ENCODE measurements around the gene SLC25A31.
A peak's percentile ranks its signal among the peaks of the same experiment; 100 is the strongest.

Gene SLC25A31

GRCh38 chr4:127780598-127780997 is 50.4 kb downstream of the SLC25A31 start:
- no peak overlapping the region for H3K9ac ChIP-seq (ENCODE audit: low read depth, low read length)
- peaks cover 48% of the 10 kb centered on the region for H3K27me3 ChIP-seq (ENCODE audit: insufficient read depth, low read length)
- 0 out of 2 replicates have a peak, but pooled peaks cover 3% of the 10 kb centered on the region for H3K4me1 ChIP-seq (ENCODE audit: insufficient read depth, low read length)
- no peak overlapping the region for H3K27ac ChIP-seq (ENCODE audit: low read length)
- H3K4me3 ChIP-seq (ENCODE audit: low read length) = no peak overlapping the region
- H3K9me3 ChIP-seq (ENCODE audit: insufficient read depth, low read depth, low read length) = no peaks in the 10 kb centered on the region
- no peaks in the 10 kb centered on the region for H3K36me3 ChIP-seq (ENCODE audit: insufficient read depth, low read depth, low read length)

- Histone ChIP-seq H3K27me3 (ENCODE audit: insufficient read depth, low read length) (peaks cover 48% of the 10 kb centered on the region), H3K36me3 (ENCODE audit: insufficient read depth, low read depth, low read length) (no peaks in the 10 kb centered on the region), H3K9me3 (ENCODE audit: insufficient read depth, low read depth, low read length) (no peaks in the 10 kb centered on the region), H3K4me3 (ENCODE audit: low read length) (peak overlapping the region; percentile 85; the same call in 1 of the 2 replicates), H3K27ac (ENCODE audit: low read length) (no peak overlapping the region), H3K9ac (ENCODE audit: low read depth, low read length) (peak overlapping the region; percentile 72; the same call in 1 of the 2 replicates), H3K4me1 (ENCODE audit: insufficient read depth, low read length) (0 out of 2 replicates have a peak, but pooled peaks cover 3% of the 10 kb centered on the region)
Observed at GRCh38 chr4:127781300-127782024, 51.3 kb downstream of the SLC25A31 start.

GRCh38 chr4:127782025-127782274 is 51.8 kb downstream of the SLC25A31 start:
- Histone ChIP-seq H3K4me1 (ENCODE audit: insufficient read depth, low read length) (0 out of 2 replicates have a peak, but pooled peaks cover 3% of the 10 kb centered on the region), H3K9me3 (ENCODE audit: insufficient read depth, low read depth, low read length) (no peaks in the 10 kb centered on the region), H3K27me3 (ENCODE audit: insufficient read depth, low read length) (peaks cover 48% of the 10 kb centered on the region), H3K4me3 (ENCODE audit: low read length) (peak overlapping the region; percentile 85; the same call in 1 of the 2 replicates), H3K9ac (ENCODE audit: low read depth, low read length) (peak overlapping the region; percentile 72; the same call in 1 of the 2 replicates), H3K36me3 (ENCODE audit: insufficient read depth, low read depth, low read length) (no peaks in the 10 kb centered on the region), H3K27ac (ENCODE audit: low read length) (no peak overlapping the region)

- peak within 1 kb of the TSS; percentile 73; the same call in 1 of the 2 replicates for H3K9ac ChIP-seq (ENCODE audit: low read depth, low read length)
- no peaks in the 10 kb centered on the region for H3K36me3 ChIP-seq (ENCODE audit: insufficient read depth, low read depth, low read length)
- no peak within 1 kb of the TSS for H3K27ac ChIP-seq (ENCODE audit: low read length)
- H3K9me3 ChIP-seq (ENCODE audit: insufficient read depth, low read depth, low read length) = no peaks in the 10 kb centered on the region
- H3K4me1 ChIP-seq (ENCODE audit: insufficient read depth, low read length) = 0 out of 2 replicates have a peak, but pooled peaks cover 3% of the 10 kb centered on the region
- peaks cover 48% of the 10 kb centered on the region for H3K27me3 ChIP-seq (ENCODE audit: insufficient read depth, low read length)
- H3K4me3 ChIP-seq (ENCODE audit: low read length) = peak within 1 kb of the TSS; percentile 85
Observed at GRCh38 chr4:127782275-127783025, 52.2 kb downstream of the SLC25A31 start, which contains the start of gene HSPA4L. HSPA4L (plus strand) TSS chr4:127782322; CDS start chr4:127782551, 229 bp downstream.

- Histone ChIP-seq H3K27me3 (ENCODE audit: insufficient read depth, low read length) (peaks cover 48% of the 10 kb centered on the region), H3K9ac (ENCODE audit: low read depth, low read length) (peak overlapping the region; percentile 73; the same call in 1 of the 2 replicates), H3K27ac (ENCODE audit: low read length) (no peak overlapping the region), H3K4me3 (ENCODE audit: low read length) (peak overlapping the region; percentile 85), H3K36me3 (ENCODE audit: insufficient read depth, low read depth, low read length) (no peaks in the 10 kb centered on the region), H3K9me3 (ENCODE audit: insufficient read depth, low read depth, low read length) (no peaks in the 10 kb centered on the region), H3K4me1 (ENCODE audit: insufficient read depth, low read length) (0 out of 2 replicates have a peak, but pooled peaks cover 3% of the 10 kb centered on the region)
Observed at GRCh38 chr4:127783026-127783769, 53.0 kb downstream of the SLC25A31 start.

- Histone ChIP-seq H3K9me3 (ENCODE audit: insufficient read depth, low read depth, low read length) (no peaks in the 10 kb centered on the region), H3K36me3 (ENCODE audit: insufficient read depth, low read depth, low read length) (no peaks in the 10 kb centered on the region), H3K27ac (ENCODE audit: low read length) (no peak overlapping the region), H3K9ac (ENCODE audit: low read depth, low read length) (no peak overlapping the region), H3K4me3 (ENCODE audit: low read length) (no peak overlapping the region), H3K27me3 (ENCODE audit: insufficient read depth, low read length) (peaks cover 48% of the 10 kb centered on the region), H3K4me1 (ENCODE audit: insufficient read depth, low read length) (0 out of 2 replicates have a peak, but pooled peaks cover 3% of the 10 kb centered on the region)
Observed at GRCh38 chr4:127783955-127784770, 54.0 kb downstream of the SLC25A31 start.

- Histone ChIP-seq H3K9ac (ENCODE audit: low read depth, low read length) (no peak overlapping the region), H3K27ac (ENCODE audit: low read length) (no peak overlapping the region), H3K9me3 (ENCODE audit: insufficient read depth, low read depth, low read length) (no peaks in the 10 kb centered on the region), H3K4me3 (ENCODE audit: low read length) (no peak overlapping the region), H3K27me3 (ENCODE audit: insufficient read depth, low read length) (peaks cover 15% of the 10 kb centered on the region), H3K4me1 (ENCODE audit: insufficient read depth, low read length) (0 out of 2 replicates have a peak, but pooled peaks cover 3% of the 10 kb centered on the region), H3K36me3 (ENCODE audit: insufficient read depth, low read depth, low read length) (no peaks in the 10 kb centered on the region)
Observed at GRCh38 chr4:127788517-127788916, 58.3 kb downstream of the SLC25A31 start.

- H3K4me3 ChIP-seq (ENCODE audit: low read length) = no peak overlapping the region
- H3K4me1 ChIP-seq (ENCODE audit: insufficient read depth, low read length) = no peaks in the 10 kb centered on the region
- H3K9me3 ChIP-seq (ENCODE audit: insufficient read depth, low read depth, low read length) = no peaks in the 10 kb centered on the region
- H3K27ac ChIP-seq (ENCODE audit: low read length) = no peak overlapping the region
- no peaks in the 10 kb centered on the region for H3K27me3 ChIP-seq (ENCODE audit: insufficient read depth, low read length)
- H3K9ac ChIP-seq (ENCODE audit: low read depth, low read length) = no peak overlapping the region
- no peaks in the 10 kb centered on the region for H3K36me3 ChIP-seq (ENCODE audit: insufficient read depth, low read depth, low read length)
Observed at GRCh38 chr4:127791391-127791790, 61.2 kb downstream of the SLC25A31 start.

- H3K27ac ChIP-seq (ENCODE audit: low read length) = no peak overlapping the region
- H3K4me3 ChIP-seq (ENCODE audit: low read length) = no peak overlapping the region
- no peaks in the 10 kb centered on the region for H3K4me1 ChIP-seq (ENCODE audit: insufficient read depth, low read length)
- no peak overlapping the region for H3K9ac ChIP-seq (ENCODE audit: low read depth, low read length)
- H3K27me3 ChIP-seq (ENCODE audit: insufficient read depth, low read length) = no peaks in the 10 kb centered on the region
- no peaks in the 10 kb centered on the region for H3K9me3 ChIP-seq (ENCODE audit: insufficient read depth, low read depth, low read length)
- H3K36me3 ChIP-seq (ENCODE audit: insufficient read depth, low read depth, low read length) = no peaks in the 10 kb centered on the region
Observed at GRCh38 chr4:127793528-127793927, 63.3 kb downstream of the SLC25A31 start.

- H3K4me1 ChIP-seq (ENCODE audit: insufficient read depth, low read length) = no peaks in the 10 kb centered on the region
- H3K36me3 ChIP-seq (ENCODE audit: insufficient read depth, low read depth, low read length) = no peaks in the 10 kb centered on the region
- no peaks in the 10 kb centered on the region for H3K9me3 ChIP-seq (ENCODE audit: insufficient read depth, low read depth, low read length)
- no peak overlapping the region for H3K4me3 ChIP-seq (ENCODE audit: low read length)
- no peak overlapping the region for H3K27ac ChIP-seq (ENCODE audit: low read length)
- no peaks in the 10 kb centered on the region for H3K27me3 ChIP-seq (ENCODE audit: insufficient read depth, low read length)
- H3K9ac ChIP-seq (ENCODE audit: low read depth, low read length) = no peak overlapping the region
Observed at GRCh38 chr4:127799711-127800110, 69.5 kb downstream of the SLC25A31 start.
